ENCODE results near the gene GSDMA.

Gene GSDMA, protein sequence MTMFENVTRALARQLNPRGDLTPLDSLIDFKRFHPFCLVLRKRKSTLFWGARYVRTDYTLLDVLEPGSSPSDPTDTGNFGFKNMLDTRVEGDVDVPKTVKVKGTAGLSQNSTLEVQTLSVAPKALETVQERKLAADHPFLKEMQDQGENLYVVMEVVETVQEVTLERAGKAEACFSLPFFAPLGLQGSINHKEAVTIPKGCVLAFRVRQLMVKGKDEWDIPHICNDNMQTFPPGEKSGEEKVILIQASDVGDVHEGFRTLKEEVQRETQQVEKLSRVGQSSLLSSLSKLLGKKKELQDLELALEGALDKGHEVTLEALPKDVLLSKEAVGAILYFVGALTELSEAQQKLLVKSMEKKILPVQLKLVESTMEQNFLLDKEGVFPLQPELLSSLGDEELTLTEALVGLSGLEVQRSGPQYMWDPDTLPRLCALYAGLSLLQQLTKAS

DNA sequence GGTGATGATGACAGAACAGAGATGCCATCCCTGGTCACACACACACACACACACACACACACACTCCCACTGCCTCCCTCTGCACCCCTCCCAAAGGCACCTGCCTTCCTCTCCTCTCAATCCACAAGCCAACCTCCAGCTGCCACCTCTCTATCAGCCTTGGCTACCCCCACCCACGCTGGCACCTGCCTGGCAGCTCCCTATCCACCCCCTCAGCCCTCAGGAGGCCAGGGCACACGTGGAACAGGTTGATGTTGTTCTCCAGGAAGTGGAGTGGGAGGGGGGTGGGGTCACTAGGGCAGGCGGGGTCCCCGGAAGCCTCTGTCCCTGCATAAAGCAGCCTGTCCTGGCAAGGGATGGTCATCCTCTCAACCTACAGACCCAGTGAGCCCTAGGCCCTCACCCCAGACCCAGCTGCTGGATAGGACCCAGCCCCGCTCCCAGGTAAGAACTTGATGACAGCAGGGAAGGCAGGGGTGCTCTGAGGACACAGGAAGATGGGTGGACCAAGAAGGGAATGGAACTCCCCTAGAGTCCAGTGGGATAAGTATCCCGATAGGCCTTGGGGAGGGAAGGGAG lies at the start of gene GSDMA:
TSS of gene GSDMA (plus strand) at position 363 of the 579 bp plus-strand sequence. CDS start 2,684 bp downstream, outside the sequence.
- DNase-seq (ENCODE audit: low read depth in 2 of 2), result no peak

DNA sequence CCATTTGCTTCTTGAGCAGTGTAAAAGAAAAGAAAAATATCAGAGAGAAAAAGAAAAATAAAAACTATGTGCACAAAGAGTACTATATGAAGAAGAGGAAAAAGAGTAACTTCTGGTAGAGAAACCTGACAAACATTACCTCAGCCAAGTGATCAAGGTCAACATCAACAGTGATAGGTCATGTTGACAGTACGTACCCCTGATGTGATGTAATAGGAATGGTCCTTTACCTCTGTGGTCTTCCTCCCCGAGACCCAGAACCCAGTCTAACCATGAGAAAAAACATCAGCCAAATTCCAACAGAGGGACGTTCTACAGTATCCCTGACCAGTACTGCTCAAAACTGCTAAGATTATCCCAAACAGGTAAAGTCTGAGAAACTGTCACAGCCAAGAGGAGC lies 48.8 kb upstream of the GSDMA start:
- no peak for DNase-seq (ENCODE audit: low read depth in 2 of 2)

DNA sequence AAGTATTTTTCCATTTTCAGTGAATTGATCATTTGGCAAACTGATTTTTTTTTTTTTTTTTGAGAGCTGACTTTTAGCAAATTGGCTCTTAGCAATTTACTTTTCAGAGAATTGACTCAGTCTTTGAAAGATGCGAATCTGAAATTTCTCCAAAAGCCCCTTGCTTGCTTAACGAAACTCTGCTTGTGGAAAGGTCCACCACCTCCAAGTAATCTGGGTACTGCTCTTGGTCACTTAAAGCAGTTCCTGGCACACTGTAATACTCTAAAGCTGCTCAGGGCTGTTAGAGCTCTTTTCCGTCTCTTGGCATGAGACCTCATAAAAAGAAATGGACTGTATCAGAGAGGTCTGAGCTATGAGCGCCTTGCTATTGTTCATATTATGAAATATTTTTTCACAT lies 47.2 kb upstream of the GSDMA start:
- no peak for DNase-seq (ENCODE audit: low read depth in 2 of 2)

DNA sequence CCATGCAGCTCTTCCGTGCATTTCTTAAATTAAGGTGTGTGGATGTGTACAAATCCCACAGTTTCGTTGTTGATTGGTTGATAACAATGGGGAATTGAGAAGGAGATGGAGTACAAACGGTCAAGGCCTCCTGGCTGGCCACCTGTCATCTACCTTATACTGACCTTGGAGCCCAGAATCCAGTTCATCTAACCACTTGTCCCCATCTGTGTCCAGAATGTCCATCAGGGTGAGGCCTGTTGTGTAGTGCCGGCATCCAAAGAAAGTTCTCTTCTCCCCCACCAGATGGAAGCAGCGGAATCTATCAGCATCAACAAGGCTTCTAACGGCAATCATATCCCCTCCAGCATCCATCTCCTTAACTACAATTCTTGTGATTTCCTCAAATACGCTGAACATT lies 45.9 kb upstream of the GSDMA start:
- DNase-seq (ENCODE audit: low read depth in 2 of 2), result no peak

DNA sequence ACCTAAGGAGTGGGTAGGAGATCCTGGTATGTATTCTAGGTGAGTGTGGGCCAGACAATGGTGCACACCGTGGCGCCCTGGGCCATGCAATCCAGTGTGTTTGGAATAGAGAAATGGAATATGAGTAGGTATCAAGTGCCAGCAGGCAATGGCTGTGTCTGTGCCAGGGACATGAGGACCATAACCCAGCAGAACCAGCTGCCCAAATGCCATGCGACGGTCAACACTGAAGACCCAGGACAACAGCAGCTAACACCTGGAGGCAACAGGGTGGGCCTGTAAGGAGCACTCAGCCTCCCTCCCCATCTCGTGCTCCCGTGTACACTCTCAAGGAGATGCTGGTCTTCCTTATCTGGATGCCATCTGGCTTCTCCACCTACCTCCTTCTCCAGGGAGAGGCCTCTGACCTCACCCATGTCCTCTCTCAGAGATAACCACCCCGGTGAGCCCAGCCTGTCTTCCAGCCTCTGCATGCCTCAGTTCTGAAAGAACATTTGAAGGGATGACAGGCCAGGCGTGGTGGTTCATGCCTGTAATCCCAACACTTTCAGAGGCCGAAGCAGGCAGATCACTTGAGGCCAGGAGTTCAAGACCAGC lies 43.6 kb upstream of the GSDMA start:
- no peak for DNase-seq (ENCODE audit: low read depth in 2 of 2)

DNA sequence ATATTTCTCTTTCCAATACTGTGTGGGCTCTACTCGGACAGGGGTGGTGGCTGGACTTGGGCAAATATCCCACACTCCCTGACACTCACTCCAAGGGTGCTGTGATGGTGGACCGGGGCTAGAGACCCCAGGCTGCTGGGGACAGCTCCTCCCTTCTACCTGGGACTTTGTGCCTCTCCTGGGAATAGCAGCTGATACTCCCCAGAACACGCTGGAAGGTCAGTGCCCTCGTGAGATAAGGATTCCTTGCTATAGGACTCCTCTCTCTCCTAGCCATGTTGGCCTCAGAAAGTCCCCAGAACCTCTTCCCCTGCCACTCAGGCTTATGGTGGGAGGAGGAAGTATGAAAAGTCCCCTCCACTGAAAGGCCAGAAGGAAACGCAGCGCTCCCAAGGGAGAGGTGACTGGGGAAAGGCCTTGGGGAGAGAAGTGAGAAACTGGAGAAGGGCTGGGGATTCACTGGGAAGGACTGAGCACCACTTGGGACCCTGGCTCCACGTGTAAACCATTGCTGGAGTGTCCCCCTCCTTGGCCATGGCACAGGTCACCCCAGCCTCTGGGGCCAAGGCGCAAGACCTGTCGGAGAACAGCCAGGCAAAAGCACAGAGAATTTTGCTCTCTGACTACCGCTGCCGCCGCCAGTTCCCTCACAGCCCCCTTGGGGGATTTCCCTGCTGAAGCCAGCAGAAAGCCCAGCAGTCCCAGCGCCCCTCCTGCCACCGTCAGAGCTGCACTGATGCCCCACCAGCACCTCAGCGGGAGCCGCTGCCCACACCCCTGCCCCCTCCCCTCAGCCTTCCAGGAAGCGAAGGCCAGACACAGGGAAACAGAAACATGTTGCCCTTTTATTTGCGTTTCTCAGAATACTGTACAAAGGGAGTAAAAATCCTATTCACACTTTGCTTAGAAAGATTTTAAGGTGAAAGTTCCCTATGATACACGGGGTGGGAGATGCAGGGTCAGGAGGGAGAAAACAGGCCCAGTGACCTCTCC lies 42.3 kb upstream of the GSDMA start:
- DNase-seq (ENCODE audit: low read depth in 2 of 2), result peak; percentile 46 to 51

DNA sequence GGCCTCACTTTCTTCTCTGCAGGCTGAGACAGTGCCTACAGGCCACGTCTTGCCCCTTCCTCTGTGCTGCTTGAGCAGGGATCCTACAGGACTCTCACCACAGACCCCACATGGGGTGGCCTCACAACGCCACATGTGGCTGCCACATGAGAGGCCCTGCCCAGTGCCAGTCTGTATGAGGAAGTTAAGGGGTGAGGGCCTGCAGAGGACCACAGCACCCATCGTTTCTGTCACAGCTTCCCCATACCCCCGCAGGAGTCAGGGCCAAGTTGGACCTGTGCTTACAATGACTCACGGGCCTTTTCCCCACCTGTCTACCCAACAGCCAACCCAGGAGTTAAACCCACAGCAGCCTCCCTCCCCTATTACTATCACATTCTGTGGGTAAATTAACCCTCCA lies 41.5 kb upstream of the GSDMA start:
- peak in 1 of 2 donors; percentile 12 for DNase-seq (ENCODE audit: low read depth in 2 of 2)

DNA sequence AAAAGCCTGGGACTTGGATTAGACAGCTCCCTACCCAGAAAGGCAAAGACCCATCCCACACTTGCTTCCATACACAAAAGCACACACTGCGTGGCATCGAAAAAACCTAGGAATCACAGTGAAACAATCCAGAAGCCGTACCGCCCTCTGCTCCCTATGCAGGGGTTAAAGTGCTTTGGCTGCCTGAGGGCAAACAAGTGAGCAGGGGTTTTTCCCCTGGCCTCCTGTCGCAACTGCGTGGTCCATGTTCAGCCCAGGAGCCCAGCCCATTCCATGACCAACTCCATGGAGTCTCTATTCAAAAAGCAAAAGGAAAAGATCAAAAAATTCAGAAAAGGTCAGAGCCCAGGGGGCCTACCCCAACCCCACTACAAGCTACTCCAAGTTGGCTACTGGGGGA lies 40.8 kb upstream of the GSDMA start:
- DNase-seq (ENCODE audit: low read depth in 2 of 2), result no peak

DNA sequence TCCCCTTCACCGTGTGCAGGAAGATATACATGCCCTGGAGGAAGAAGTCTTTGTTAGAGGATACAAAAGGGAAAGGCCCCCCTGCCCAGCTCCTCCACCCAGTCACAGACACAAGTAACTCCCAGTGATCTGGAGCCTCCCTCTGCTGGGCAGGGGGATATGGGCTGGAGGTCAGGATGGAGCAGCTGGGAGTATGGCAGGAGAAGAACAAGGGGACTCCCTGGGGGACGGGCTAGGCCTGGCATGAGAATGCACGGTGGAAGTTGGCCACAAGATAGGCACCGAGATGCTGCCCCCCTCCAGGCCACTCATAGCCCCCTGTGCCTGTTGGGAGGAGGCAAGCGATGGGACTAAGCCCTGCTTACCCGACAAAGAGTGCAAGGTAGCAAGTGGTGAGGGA lies 39.6 kb upstream of the GSDMA start:
- no peak for DNase-seq (ENCODE audit: low read depth in 2 of 2)

DNA sequence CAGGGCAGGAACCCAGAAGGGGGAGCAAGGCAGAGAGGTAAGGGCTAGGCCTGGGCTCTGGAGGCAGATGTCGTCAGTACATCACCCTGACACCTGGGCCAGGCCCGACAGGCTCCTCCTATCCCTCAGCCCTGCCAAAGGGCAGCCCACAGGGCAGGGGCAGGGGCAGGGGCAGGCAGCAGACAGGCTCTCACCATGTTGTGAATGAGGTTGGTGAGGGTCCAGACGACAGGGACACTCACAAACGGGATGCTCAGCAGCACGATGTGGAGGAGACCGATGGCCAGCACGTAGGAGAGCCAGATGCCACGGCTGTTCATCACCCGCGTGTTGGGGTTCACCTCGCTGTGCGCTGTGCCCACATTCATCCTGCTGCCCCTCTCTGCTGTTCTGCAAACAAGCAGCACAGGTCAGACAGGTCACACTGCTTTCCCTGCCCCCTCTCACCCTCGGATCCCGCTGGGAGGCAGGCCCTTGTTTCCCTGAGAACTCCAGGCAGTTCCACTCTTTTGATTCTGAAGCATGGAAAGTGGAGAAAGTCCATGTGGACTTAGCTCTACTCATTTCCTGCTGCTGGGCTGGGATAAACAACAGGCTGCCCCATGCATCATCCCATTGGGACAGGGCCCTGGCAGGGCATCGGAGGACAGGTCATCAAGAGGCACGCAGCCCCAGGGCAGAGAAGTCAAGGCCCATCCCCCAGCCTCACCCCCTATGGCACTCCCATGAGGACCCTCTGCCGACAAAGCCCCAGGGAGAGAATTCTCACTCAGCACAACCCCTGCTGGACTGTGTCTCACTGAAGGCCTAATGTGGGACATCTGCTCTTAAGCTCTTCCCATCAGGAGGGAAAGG lies 38.7 kb upstream of the GSDMA start:
- DNase-seq (ENCODE audit: low read depth in 2 of 2), result no peak

DNA sequence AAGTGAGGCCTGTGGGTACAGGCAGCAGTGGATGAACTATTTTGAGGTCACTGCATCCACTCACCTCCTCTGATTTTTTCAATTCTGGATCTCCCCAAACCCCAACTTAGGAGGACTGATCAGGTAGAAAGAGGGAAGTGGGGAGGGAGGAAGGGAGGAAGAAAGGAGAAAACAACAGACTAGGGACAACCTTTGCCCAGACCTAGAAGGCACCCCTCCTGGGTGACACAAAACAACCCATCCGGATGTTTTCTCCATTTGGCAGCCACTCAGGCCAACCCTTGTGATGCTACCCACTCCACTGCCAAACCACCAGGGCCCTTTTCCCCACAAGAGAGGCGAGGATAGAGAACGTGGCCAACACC lies 38.1 kb upstream of the GSDMA start:
- no peak for DNase-seq (ENCODE audit: low read depth in 2 of 2)

DNA sequence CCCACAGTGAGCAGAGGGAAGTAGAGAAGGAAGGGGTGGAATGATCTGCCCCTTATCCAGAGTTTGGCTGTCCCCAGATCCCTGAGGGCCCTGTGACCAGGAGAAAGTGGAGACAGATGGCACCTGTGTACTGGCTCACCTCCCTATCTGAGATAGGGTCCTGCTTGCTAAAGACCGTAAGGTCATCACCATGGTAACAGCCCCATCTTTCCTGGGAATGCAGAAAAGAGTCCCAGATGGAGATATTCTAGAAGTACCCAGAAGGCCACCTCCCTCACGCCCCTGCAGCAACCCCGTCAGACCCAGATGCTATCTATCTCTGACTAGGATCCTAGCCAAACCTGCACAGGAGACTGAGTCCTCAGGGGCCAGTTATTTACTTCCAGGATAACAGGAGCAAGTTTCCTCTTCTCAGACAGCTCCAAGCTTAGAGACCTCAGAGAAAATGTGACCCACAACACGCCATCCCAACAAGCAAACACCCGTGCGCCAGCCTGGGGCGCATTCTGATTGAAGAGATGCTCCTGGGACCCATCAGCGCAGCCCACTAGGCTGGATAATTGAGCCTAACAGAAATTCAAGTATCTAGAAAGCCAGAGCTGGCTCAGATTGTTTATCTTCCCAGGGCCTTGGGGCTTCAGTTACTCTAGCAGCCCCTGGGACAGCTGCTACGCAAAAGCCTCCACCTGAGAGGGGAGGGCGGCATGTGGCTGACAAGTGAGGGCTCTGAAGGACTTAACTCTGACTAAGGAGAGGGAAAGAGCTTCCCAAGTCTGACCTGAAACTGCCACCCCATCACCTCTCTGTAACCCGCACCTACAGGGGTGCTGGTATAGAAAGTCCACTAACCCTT lies 37.3 kb upstream of the GSDMA start:
- DNase-seq (ENCODE audit: low read depth in 2 of 2), result no peak

DNA sequence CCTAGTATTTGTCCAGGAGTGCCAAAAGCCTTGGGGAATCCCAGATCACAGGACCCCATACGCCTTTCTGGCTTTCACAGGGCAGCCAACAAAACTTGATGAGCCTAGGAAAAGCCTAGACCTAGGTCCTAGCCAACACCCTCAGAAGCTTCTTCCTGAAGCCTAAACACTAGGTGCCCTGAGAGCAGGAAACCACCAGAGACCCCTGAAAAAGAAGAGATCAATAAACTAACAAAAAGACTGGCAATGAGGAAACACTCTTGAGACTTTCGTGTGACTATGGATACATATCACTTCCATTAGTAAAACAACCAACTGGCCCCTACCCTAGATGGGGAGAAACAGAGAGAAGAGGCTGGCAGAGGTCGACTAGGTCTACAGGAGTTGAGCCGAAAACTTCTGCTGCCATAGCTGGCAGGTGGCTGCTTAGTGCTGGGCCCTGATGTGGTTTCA lies 36.6 kb upstream of the GSDMA start:
- no peak for DNase-seq (ENCODE audit: low read depth in 2 of 2)

DNA sequence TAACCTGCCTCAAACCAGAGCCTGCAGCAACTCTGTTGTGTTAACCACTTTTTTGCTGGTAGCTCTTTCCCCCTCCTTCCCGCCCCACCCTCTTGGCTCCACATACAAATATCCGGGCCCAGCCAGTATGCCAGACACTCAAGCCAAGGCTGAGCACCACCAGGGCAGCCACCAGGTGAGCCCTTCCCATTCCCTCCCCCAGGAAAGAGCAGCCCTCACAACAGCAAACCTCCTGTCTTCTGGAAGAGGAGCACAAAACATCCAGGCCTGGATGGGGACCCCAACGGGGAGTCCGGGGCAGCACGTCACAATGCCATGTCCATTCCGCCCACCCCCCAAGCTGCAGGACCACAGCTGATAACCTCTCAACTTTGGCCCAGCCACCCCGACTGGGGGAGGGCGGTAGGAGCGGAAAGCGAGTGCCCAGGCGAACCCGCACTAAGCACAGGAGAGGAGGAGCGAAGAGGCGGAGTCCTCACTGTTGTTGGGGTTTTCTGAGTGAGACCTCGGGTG lies 36.2 kb upstream of the GSDMA start:
- DNase-seq (ENCODE audit: low read depth in 2 of 2), result peak; percentile 40 to 42

DNA sequence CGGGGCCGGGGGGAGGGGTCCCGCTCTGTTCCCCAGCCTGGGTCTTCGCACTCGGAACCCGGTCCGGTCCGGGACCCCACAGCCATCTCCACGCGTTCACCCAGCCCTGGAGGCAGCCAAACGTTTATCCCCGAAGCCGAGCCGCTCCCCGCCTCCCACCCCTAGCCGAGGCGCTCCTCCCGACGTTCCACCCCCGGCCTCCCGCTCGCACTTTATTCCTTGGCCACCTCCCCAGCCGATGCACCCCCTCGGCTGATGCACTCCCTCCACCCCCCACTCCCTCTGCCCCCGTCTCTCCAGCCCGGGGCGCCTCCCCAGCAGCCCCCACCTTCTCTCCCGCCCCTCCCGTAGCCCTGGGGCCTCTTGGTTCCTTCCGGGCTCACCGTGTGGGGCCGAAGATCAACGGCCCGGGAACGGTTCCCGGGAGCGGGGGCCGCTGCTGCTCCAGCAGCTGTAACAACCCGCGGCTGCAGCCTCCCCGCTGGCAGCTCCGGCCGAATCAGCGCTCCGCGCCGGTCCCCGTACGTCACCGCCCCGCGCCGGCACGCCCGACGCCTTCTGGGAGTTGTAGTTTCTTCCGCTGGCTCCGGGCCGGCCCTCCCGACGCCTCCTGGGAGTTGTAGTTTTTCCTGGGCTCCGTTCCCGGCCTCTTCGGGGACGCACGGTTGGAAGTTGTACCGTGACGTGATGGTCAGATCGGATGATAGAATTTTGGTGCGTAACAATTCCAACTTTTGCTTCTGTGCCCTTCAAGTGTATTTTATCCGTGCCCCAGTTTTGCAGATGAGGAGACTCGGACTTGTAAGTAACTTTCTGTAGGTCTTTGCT lies 35.5 kb upstream of the GSDMA start, which contains the start of the genes LRRC3C and ORMDL3:
TSS of gene LRRC3C (plus strand) at position 632 of the 828 bp plus-strand sequence. CDS start 13,792 bp downstream, outside the sequence.
TSS of gene ORMDL3 (minus strand) at position 501 of the 828 bp plus-strand sequence. CDS start 3,398 bp downstream, outside the sequence.
- peak; percentile 89 for DNase-seq (ENCODE audit: low read depth in 2 of 2)

DNA sequence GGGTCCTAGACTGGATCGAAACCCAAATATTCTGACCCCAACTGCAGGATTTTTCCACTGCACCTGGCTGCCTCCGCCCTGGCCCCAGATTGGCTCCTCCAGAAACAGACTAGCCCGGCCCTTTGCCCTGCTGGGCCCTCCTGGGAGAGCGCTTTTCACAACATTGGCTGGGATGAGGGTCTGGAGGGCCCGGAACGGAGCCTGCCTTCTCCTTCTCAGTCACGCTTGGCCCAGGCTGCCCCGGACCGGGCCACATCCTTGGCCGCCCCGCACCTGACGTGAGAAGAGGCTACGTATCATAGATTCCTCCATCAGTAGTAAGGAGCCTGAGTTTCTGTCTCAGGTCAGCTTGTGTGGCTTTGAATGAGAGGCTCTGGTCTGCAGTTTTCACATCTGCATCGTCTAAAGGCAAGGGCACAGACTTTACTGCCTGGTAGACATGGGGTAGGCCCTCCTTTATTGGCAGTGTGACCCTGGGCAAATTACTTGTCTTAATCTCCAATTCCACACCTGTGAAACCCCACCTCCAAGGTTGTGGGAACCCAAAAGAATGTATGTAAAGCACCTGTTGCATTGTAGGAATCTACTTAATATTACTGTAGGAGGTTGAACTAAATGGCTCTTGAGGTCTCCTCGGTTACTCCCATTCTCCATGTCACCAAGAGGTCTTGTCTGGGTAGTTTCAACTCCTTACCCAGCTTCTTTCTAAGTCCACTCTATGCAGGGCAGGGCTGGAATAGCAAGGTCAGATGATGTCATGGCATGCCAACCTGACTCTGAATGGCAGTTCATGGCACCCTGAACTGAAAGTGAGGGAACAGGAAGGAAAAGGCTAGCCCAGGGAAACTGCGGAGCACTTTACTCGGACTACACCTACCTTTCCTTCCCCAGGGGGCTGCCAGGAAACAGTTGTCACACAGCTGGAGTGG lies 34.6 kb upstream of the GSDMA start:
- no peak for DNase-seq (ENCODE audit: low read depth in 2 of 2)
